ENCODE results near the gene TPCN2. TPM values are rescaled to one million over a fixed set of nuclear protein-coding genes. Genes with fewer than 3 reads are reported as not detected.

TPCN2 gene
- total and polyA plus RNA-seq, 9 of the 15 experiments (the other 6 are each of a cell fraction or from before 2014, with no cell fraction given), result 0.66 to 10.2 (median 4.6) TPM

DNA sequence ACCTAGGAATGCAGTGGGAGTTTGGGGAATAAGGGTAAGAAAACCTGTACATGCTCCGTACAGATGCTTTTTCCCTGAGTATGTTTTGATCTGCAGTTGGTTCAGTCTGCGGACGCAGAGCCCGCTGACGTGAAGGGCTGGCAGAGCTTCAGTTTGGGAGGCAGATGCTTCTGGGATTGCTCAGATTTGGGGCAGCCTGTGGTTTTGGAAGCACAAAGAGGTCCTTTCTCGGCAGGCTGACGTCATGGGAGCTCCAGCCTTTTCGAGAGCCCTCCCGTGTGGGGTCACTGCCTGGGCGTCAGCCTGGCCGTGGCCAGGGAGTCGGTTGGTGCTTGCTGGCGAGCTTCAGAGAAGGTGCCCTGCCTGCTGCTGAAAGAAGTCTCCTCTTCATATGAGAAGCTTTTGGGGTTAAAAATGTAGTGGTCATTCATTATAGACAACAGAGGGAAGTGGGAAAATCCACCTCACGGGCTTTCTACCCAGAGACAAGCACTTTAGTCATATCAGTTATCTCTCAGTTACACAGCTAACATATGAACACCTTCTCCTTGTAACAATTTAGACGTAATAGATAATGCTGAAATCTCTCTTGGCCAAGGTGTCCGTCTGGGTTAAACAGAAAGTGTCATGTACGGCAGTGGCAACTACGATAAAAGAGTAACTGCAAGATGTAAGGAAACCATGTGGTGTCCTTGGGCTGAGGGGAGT, 26.8 kb downstream of the TPCN2 start:
- peaks cover 8% of the 10 kb centered on the region; the same call in 1 of the 3 replicates for H3K36me3 ChIP-seq (ENCODE audit: control insufficient read depth, insufficient read depth, low read length)
- DNase-seq (ENCODE audit: extremely low read depth in 1 of 4, low spot score in 3 of 4) (peak in 1 of 4 experiments; percentile 61), ATAC-seq (peak; percentile 45), FAIRE-seq (peak; percentile 75)
- peaks cover 39% of the 10 kb centered on the region for H4K20me1 ChIP-seq (replicated peaks; ENCODE audit: control insufficient read depth, insufficient read depth, low read length)
- peak overlapping the region; percentile 20; the same call in 1 of the 2 replicates for H3K4me2 ChIP-seq (ENCODE audit: insufficient read depth, low read length)
- no TSS peak for BruUV-seq (replicated peaks)
- 39% methylated on average over 18 of the region's 18 CpGs for WGBS (ENCODE audit: insufficient coverage, low coverage, missing lambda C conversion rate)
- peaks cover 28 to 67% of the 10 kb centered on the region in 2 experiments; a peak in 4 of 5 replicates for H3K4me1 ChIP-seq (replicated peaks in 1 of 2; ENCODE audit: control insufficient read depth in 2 of 2, insufficient read depth in 2 of 2, low read length in 2 of 2)
- H3K79me2 ChIP-seq (ENCODE audit: control insufficient read depth, insufficient read depth, low read length), result no peaks in the 10 kb centered on the region
- no peak overlapping the region for H2AFZ ChIP-seq (ENCODE audit: low read depth, low read length)
- H3K9me1 ChIP-seq (ENCODE audit: control insufficient read depth, insufficient read depth, low read length), result peaks cover 3% of the 10 kb centered on the region
- no peak overlapping the region for H3K27ac ChIP-seq (ENCODE audit: extremely low read depth, low read depth, low read length)
- no peak overlapping the region for H3K4me3 ChIP-seq
- no peaks in the 10 kb centered on the region for H3K27me3 ChIP-seq (ENCODE audit: control insufficient read depth in 2 of 2, insufficient read depth in 2 of 2, low read length in 2 of 2)
- intact Hi-C loops (cut with micrococcal nuclease) (no loop called here), in situ Hi-C loops (cut with MboI) (no loop called here)
- no peaks in the 10 kb centered on the region for H3K9me3 ChIP-seq (replicated peaks; ENCODE audit: control insufficient read depth, insufficient read depth, low read depth, low read length)
- CTCF ChIA-PET (ENCODE audit: low intra/inter-chr PET ratio), result no interaction called here
- POLR2A ChIA-PET, result interaction anchor here (0.6 kb wide), 1 partner anchor 38 kb away, joined by 3 read pairs; no protein-coding TSS in a partner anchor
- H3K9ac ChIP-seq (ENCODE audit: insufficient read depth in 1 of 2, low read depth in 2 of 2, low read length in 2 of 2), result peak overlapping the region in 1 of 2 experiments; percentile 70; a peak in 2 of 4 replicates
- no peak for TF ChIP-seq PCBP1 (IDR thresholded peaks at IDR 0.05; ENCODE audit: low read depth, low read length, poor library complexity, severe bottlenecking)
- peak in 1 of 2 experiments; percentile 56; a peak in 1 of 4 replicates for TF ChIP-seq TRIM24 (IDR thresholded peaks at IDR 0.05)
- TF ChIP-seq, protein P1, sequence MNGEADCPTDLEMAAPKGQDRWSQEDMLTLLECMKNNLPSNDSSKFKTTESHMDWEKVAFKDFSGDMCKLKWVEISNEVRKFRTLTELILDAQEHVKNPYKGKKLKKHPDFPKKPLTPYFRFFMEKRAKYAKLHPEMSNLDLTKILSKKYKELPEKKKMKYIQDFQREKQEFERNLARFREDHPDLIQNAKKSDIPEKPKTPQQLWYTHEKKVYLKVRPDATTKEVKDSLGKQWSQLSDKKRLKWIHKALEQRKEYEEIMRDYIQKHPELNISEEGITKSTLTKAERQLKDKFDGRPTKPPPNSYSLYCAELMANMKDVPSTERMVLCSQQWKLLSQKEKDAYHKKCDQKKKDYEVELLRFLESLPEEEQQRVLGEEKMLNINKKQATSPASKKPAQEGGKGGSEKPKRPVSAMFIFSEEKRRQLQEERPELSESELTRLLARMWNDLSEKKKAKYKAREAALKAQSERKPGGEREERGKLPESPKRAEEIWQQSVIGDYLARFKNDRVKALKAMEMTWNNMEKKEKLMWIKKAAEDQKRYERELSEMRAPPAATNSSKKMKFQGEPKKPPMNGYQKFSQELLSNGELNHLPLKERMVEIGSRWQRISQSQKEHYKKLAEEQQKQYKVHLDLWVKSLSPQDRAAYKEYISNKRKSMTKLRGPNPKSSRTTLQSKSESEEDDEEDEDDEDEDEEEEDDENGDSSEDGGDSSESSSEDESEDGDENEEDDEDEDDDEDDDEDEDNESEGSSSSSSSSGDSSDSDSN (IDR thresholded peaks at IDR 0.05; ENCODE audit: borderline replicate concordance in 1 of 2, low read depth in 2 of 2, low read length in 2 of 2), result no peak
- no peak for TF ChIP-seq ZBTB8A (IDR thresholded peaks at IDR 0.05; ENCODE audit: partially characterized antibody)
- TF ChIP-seq, protein P2, sequence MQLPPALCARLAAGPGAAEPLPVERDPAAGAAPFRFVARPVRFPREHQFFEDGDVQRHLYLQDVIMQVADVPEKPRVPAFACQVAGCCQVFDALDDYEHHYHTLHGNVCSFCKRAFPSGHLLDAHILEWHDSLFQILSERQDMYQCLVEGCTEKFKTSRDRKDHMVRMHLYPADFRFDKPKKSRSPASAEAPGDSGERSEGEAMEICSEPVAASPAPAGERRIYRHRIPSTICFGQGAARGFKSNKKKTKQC (CRISPR knock-in tag; IDR thresholded peaks at IDR 0.05), result no peak
- TF ChIP-seq NCOA6 (IDR thresholded peaks at IDR 0.05), result no peak
- TF ChIP-seq TCF3 (CRISPR knock-in tag; IDR thresholded peaks at IDR 0.05), result peak; percentile 89
- TF ChIP-seq HMG20B (CRISPR knock-in tag; IDR thresholded peaks at IDR 0.05), result no peak
- peak; percentile 62; the same call in 1 of the 2 replicates for TF ChIP-seq POLR2AphosphoS5 (IDR thresholded peaks at IDR 0.05; ENCODE audit: control insufficient read depth, insufficient read depth, low read depth, low read length)
- no peak for TF ChIP-seq GABPB1 (CRISPR knock-in tag; IDR thresholded peaks at IDR 0.05)
- peak; percentile 53 for TF ChIP-seq CCNT2 (IDR thresholded peaks at IDR 0.05; ENCODE audit: borderline replicate concordance, extremely low read depth, insufficient read length, low read depth, low read length)
- no peak for TF ChIP-seq CEBPG (CRISPR knock-in tag; IDR thresholded peaks at IDR 0.05)
- no peak for TF ChIP-seq CEBPG (tag; conservative IDR thresholded peaks at IDR 0.05 in 1 of 2, IDR thresholded peaks at IDR 0.05 in 1 of 2)
- TF ChIP-seq ZNF41 (CRISPR knock-in tag; conservative IDR thresholded peaks at IDR 0.05), result no peak
- TF ChIP-seq, protein P3, sequence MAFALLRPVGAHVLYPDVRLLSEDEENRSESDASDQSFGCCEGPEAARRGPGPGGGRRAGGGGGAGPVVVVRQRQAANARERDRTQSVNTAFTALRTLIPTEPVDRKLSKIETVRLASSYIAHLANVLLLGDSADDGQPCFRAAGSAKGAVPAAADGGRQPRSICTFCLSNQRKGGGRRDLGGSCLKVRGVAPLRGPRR (CRISPR knock-in tag; IDR thresholded peaks at IDR 0.05), result no peak
- TF ChIP-seq FOSL1 (tag; conservative IDR thresholded peaks at IDR 0.05), result 0 out of 2 replicates have a peak, but pooled peaks have one; percentile 29
- no peak for TF ChIP-seq FOXA1 (IDR thresholded peaks at IDR 0.05; ENCODE audit: borderline replicate concordance)
- peak; percentile 93 for TF ChIP-seq CBFA2T3 (IDR thresholded peaks at IDR 0.05)
- no peak for TF ChIP-seq ZNF347 (CRISPR knock-in tag; IDR thresholded peaks at IDR 0.05; ENCODE audit: low read depth)

Data from K562 (cell line).